ENCODE data around the gene BBOX1.

The BBOX1 gene

DNA sequence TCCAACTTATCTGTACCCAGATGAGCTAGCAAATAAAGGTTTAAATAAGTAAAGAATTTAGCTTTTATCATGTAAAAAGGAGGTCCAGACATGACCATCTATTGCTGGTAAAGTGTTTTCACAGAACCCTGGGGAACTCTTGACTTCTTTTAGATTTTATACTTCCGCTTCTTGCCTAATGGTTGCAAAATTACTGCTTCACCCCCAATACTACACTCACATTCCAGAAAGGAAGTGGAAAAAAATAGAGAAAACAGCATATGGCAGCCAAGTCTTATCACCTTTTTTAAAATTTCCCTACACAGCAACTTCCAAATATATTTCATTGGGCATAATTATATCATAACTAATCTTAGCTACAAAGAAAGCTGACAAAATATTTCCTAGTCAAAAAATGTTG, 12.1 kb downstream of the BBOX1 start:
- H3K4me3 ChIP-seq (ENCODE audit: low read depth, low read length) = no peak overlapping the region
- TF ChIP-seq, protein P1, sequence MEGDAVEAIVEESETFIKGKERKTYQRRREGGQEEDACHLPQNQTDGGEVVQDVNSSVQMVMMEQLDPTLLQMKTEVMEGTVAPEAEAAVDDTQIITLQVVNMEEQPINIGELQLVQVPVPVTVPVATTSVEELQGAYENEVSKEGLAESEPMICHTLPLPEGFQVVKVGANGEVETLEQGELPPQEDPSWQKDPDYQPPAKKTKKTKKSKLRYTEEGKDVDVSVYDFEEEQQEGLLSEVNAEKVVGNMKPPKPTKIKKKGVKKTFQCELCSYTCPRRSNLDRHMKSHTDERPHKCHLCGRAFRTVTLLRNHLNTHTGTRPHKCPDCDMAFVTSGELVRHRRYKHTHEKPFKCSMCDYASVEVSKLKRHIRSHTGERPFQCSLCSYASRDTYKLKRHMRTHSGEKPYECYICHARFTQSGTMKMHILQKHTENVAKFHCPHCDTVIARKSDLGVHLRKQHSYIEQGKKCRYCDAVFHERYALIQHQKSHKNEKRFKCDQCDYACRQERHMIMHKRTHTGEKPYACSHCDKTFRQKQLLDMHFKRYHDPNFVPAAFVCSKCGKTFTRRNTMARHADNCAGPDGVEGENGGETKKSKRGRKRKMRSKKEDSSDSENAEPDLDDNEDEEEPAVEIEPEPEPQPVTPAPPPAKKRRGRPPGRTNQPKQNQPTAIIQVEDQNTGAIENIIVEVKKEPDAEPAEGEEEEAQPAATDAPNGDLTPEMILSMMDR (IDR thresholded peaks at IDR 0.05; ENCODE audit: borderline replicate concordance, insufficient read depth, low read depth, low read length) = no peak

DNA sequence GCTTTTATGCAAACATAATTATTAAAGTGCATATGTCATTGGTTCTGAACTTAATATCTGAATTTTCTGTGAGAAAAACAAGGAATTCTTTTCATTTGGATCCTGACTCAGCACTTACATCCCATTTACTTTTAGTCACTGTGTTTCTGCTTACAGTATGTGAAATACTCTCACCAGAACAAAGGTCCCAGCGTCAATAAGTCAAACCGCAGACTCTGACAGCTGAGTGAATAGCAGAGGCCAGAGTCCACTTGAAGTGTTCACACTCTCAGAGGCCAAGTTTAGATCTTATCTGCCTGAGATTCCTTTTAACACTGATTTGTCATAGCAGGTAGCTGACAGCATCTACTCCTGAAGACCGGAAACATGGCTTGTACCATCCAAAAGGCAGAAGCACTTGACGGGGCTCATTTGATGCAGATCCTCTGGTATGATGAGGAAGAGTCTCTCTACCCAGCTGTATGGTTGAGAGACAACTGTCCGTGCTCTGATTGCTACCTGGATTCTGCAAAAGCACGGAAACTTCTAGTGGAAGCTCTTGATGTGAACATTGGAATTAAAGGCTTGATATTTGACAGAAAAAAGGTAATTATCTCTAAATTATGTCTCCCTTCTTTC, 14.6 kb downstream of the BBOX1 start:
- TF ChIP-seq, protein P1 (IDR thresholded peaks at IDR 0.05; ENCODE audit: borderline replicate concordance, insufficient read depth, low read depth, low read length) = no peak
- H3K4me3 ChIP-seq (ENCODE audit: low read depth, low read length) = no peak overlapping the region

DNA sequence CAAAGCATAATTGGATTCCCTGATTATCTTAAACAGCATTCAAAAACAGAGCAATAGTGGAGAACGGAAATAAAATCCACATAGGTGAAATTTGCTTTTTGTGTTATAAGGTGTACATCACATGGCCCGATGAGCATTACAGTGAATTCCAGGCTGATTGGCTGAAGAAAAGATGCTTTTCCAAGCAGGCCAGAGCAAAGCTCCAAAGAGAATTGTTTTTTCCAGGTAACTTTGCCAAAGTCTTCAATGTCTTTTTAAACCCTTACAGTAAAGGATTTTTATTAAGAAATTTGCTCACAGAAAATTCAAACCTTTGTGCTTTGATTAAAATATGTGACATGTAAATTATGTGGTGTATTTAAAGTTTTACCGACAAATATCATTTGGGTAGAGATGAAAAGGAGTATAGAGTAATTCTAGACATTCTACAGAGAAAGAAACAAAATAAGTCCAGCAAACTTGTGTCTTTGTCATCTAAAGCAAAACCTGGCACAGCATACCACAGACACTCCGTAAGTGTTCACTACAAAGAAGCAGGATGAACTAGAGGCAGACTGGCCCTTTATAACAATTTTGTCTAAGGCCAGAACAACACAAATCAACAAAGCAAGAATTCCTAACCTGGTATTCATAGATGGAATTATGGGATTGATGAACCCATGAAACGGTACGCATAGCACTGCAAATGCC, 16.6 kb downstream of the BBOX1 start:
- no peak overlapping the region for H3K4me3 ChIP-seq (ENCODE audit: low read depth, low read length)
- TF ChIP-seq, protein P1 (IDR thresholded peaks at IDR 0.05; ENCODE audit: borderline replicate concordance, insufficient read depth, low read depth, low read length) = no peak

DNA sequence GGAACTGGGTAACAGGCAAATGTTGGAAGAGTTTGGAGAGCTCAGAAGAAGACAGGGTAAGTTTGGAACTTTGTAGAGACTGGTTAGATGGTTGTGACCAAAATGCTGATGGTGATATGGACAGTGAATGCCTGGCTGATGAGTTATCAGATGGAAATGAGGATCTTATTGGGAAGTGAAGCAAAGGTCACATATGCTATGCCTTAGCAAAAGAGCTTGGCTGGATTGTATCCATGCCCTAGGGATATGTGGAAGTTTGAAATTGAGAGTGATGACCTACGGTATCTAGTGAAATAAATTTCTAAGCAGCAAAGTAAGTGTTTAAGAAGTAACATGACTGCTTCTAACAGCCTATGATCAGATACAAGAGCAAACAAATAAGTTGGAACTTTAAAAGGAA, 17.8 kb downstream of the BBOX1 start:
- H3K4me3 ChIP-seq (ENCODE audit: low read depth, low read length) = no peak overlapping the region
- TF ChIP-seq, protein P1 (IDR thresholded peaks at IDR 0.05; ENCODE audit: borderline replicate concordance, insufficient read depth, low read depth, low read length) = no peak

DNA sequence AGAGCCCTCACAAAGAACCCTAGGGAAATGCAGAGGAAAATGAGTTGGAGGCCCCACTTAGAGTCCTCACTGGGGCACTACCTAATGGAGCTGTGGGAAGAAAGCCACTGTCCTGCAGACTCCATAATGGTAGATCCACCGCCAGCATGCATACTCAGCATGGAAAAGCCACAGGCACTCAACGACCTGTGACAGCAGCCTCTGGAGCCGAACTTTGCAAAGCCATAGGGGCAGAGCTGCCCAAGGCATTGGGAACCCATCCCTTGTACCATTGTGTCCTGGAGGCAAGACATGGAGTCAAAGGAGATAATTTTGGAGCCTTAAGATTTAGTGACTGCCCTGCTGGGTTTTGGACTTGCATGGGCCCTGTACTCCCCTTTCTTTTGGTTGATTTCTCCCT, 18.8 kb downstream of the BBOX1 start:
- H3K4me3 ChIP-seq (ENCODE audit: low read depth, low read length) = no peak overlapping the region
- TF ChIP-seq, protein P1 (IDR thresholded peaks at IDR 0.05; ENCODE audit: borderline replicate concordance, insufficient read depth, low read depth, low read length) = no peak

DNA sequence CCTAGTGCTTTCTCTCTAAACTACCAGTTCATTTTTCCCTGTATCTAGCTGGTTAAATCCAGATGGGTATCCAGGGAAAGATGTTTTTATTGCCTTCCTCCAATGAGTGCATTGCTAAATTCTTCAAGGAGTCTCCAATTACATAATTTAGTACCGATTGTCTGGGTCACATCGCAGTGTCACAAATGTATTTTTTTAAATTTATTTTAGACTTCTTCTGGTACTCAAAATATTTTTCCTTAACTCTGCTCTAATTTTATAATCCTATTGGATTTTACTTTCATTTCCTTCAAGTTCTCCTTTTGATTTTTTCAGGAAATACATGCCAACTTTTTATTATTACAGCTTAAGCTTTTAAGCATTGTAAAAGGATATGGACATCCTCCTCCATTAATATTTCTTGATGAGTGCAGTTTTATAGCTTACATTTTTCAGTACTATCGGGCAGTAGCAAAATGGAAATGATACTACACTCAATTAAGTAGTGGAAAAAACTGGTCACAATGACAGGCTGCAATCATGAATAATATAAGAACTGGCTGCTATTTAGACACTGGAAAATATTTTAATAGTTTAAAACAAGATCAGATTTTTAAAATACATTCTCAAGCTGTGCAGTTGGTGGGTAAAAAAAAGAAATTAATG, 20.3 kb downstream of the BBOX1 start:
- TF ChIP-seq, protein P1 (IDR thresholded peaks at IDR 0.05; ENCODE audit: borderline replicate concordance, insufficient read depth, low read depth, low read length) = no peak
- H3K4me3 ChIP-seq (ENCODE audit: low read depth, low read length) = no peak overlapping the region

DNA sequence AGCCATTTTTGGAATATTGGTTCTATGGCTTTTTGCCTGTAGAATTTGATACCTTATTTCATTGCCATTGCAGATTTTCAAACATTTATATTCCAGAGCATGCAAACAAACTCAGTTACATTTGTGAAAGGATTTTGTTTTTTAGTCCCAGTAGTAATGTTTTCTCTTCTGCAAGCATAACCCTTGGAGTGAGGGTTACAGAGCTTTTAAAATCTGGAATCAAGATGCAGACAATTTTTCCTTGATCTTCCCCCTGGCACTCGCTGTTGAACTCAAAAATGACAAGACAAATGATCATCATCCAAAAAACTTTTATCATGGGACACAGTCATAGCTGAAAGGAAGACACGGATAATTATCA, 20.8 kb downstream of the BBOX1 start:
- TF ChIP-seq, protein P1 (IDR thresholded peaks at IDR 0.05; ENCODE audit: borderline replicate concordance, insufficient read depth, low read depth, low read length) = no peak

More for the DNA sequence above, 20.8 kb downstream of the BBOX1 start:
- no peak overlapping the region for H3K4me3 ChIP-seq (ENCODE audit: low read depth, low read length)

All from GM12875 (cell line).